Neutrophil (primary cell): ENCODE results near the gene CFAP20DC.
A peak's percentile ranks its signal among the peaks of the same experiment; 100 is the strongest.
"Not testable (repeated sequence)": the region's sequence is repeated elsewhere in the genome, so short reads cannot be mapped to it uniquely, and the experiment has no call there.

ENCODE experiments used
- H3K27ac ChIP-seq: fragments of 200-600 bp; sonication (generic); 2 replicates; pipeline ENCODE4 v1.5.1; 2016; ENCODE audit warnings: mild to moderate bottlenecking, moderate library complexity
- H3K27me3 ChIP-seq: fragments of 200-600 bp; sonication (generic); 2 replicates; pipeline ENCODE4 v1.6.0; 2016; ENCODE audit warnings: mild to moderate bottlenecking
- H3K36me3 ChIP-seq: fragments of 200-600 bp; sonication (generic); 2 replicates; pipeline ENCODE4 v1.5.1; 2017
- H3K4me1 ChIP-seq, 2 experiments: fragments of 200-600 bp in 1 of 2; sonication (generic) in 1 of 2; 1 replicate in 1 of 2; 2 replicates in 1 of 2; pipeline versions ENCODE4 v1.5.1 to v1.6.1; 2013 to 2016; ENCODE audit warnings: low read depth in 1 of 2, low read length in 1 of 2, mild to moderate bottlenecking in 1 of 2, moderate library complexity in 1 of 2; ENCODE audit not compliant: control insufficient read depth in 1 of 2, insufficient read depth in 1 of 2
- H3K4me3 ChIP-seq, 2 experiments: fragments of 200-600 bp in 1 of 2; sonication (generic) in 1 of 2; 1 replicate in 1 of 2; 2 replicates in 1 of 2; pipeline ENCODE4 v1.5.1; 2013 to 2016; ENCODE audit warnings: low read depth in 1 of 2, low read length in 1 of 2, mild to moderate bottlenecking in 1 of 2, moderate library complexity in 1 of 2
- H3K9me3 ChIP-seq: fragments of 200-600 bp; sonication (generic); 2 replicates; pipeline ENCODE4 v1.5.1; 2016
- CTCF ChIP-seq: fragments of 200-600 bp; sonication (generic); IDR thresholded peaks from 2 replicates; pipeline ENCODE4 v1.5.1; 2016; ENCODE audit warnings: antibody characterized with exemption

CFAP20DC gene

GRCh38 chr3:59049671-59050331 lies at the start of gene CFAP20DC:
TSS of gene CFAP20DC (minus strand) at chr3:59050025. CDS start at chr3:59049631, 394 bp downstream.
- H3K4me3 ChIP-seq: peak within 1 kb of the TSS; percentile 52 to 58
- H3K4me1 ChIP-seq: peaks cover 8 to 9% of the 10 kb centered on the region in 2 experiments
- H3K27ac ChIP-seq: no peak within 1 kb of the TSS
- TF ChIP-seq CTCF: no peak
- H3K9me3 ChIP-seq: no peaks in the 10 kb centered on the region
- H3K27me3 ChIP-seq: peaks cover 13% of the 10 kb centered on the region
- H3K36me3 ChIP-seq: no peaks in the 10 kb centered on the region

GRCh38 chr3:59098516-59098915 lies 48.7 kb upstream of the CFAP20DC start:
- not testable (repeated sequence) for H3K4me1 ChIP-seq, H3K4me3 ChIP-seq, H3K27me3 ChIP-seq, H3K27ac ChIP-seq, H3K36me3 ChIP-seq, H3K9me3 ChIP-seq

- H3K36me3 ChIP-seq: no peaks in the 10 kb centered on the region
- TF ChIP-seq CTCF: no peak
- H3K4me3 ChIP-seq: no peak overlapping the region
- no peaks in the 10 kb centered on the region for H3K27me3 ChIP-seq
- no peaks in the 10 kb centered on the region for H3K9me3 ChIP-seq
- no peak overlapping the region for H3K27ac ChIP-seq
- no peaks in the 10 kb centered on the region for H3K4me1 ChIP-seq
These were observed 44.6 kb upstream of the CFAP20DC start for GRCh38 chr3:59094446-59094845.

GRCh38 chr3:59093521-59093920 lies 43.7 kb upstream of the CFAP20DC start:
- no peaks in the 10 kb centered on the region for H3K4me1 ChIP-seq
- no peaks in the 10 kb centered on the region for H3K9me3 ChIP-seq
- no peak for TF ChIP-seq CTCF
- no peak overlapping the region for H3K27ac ChIP-seq
- H3K36me3 ChIP-seq: no peaks in the 10 kb centered on the region
- no peak overlapping the region for H3K4me3 ChIP-seq
- no peaks in the 10 kb centered on the region for H3K27me3 ChIP-seq

GRCh38 chr3:59088761-59089160 lies 38.9 kb upstream of the CFAP20DC start:
- H3K27me3 ChIP-seq: no peaks in the 10 kb centered on the region
- H3K36me3 ChIP-seq: no peaks in the 10 kb centered on the region
- H3K27ac ChIP-seq: no peak overlapping the region
- TF ChIP-seq CTCF: no peak
- no peak overlapping the region for H3K4me3 ChIP-seq
- H3K4me1 ChIP-seq: no peaks in the 10 kb centered on the region
- H3K9me3 ChIP-seq: no peaks in the 10 kb centered on the region

GRCh38 chr3:59085976-59086375 lies 36.2 kb upstream of the CFAP20DC start:
- no peaks in the 10 kb centered on the region for H3K27me3 ChIP-seq
- H3K27ac ChIP-seq: no peak overlapping the region
- H3K4me1 ChIP-seq: no peaks in the 10 kb centered on the region
- no peaks in the 10 kb centered on the region for H3K36me3 ChIP-seq
- no peaks in the 10 kb centered on the region for H3K9me3 ChIP-seq
- no peak for TF ChIP-seq CTCF
- H3K4me3 ChIP-seq: no peak overlapping the region
